ENCODE measurements around the gene TRIOBP. TPM values are rescaled to one million over a fixed set of nuclear protein-coding genes. Genes with fewer than 3 reads are reported as not detected.

The TRIOBP gene
- polyA plus RNA-seq, 1 donor (not counting 4 experiments of a cell fraction or from before 2014, with no cell fraction given), result 22.2 TPM

DNA sequence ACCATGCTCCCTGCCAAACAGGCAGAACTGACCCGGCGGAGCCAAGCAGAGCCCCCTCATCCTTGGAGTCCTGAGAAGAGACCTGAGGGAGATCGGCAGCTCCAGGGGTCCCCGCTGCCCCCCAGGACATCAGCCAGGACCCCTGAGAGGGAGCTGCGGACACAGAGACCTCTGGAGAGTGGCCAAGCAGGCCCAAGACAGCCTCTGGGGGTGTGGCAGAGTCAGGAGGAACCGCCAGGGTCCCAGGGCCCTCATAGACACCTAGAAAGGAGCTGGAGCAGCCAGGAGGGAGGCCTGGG lies 37.5 kb downstream of the TRIOBP start:
- Histone ChIP-seq H3K4me3 (ENCODE audit: control insufficient read depth in 2 of 3, extremely low read depth in 1 of 3, insufficient read depth in 2 of 3, low read depth in 1 of 3, low read length in 3 of 3) (no peak overlapping the region), H3K9me3 (ENCODE audit: control insufficient read depth, low read depth, low read length) (no peaks in the 10 kb centered on the region), H3K36me3 (ENCODE audit: control insufficient read depth in 2 of 2, extremely low read depth in 1 of 2, insufficient read depth in 2 of 2, low read length in 2 of 2) (no peaks in the 10 kb centered on the region), H3K9me1 (ENCODE audit: control insufficient read depth, extremely low read depth, insufficient read depth, low read length) (no peaks in the 10 kb centered on the region), H4K20me1 (ENCODE audit: control insufficient read depth, extremely low read depth, insufficient read depth, low read length) (no peaks in the 10 kb centered on the region), H3K4me2 (ENCODE audit: control insufficient read depth, extremely low read depth, insufficient read depth, low read depth, low read length) (no peak overlapping the region), H3K79me2 (ENCODE audit: control insufficient read depth, insufficient read depth, low read length) (no peaks in the 10 kb centered on the region), H3K27me3 (ENCODE audit: control insufficient read depth, extremely low read depth, insufficient read depth, low read length) (no peaks in the 10 kb centered on the region), H3K27ac (ENCODE audit: control insufficient read depth, insufficient read depth, low read length) (no peak overlapping the region), H3K9ac (ENCODE audit: control insufficient read depth, extremely low read depth, insufficient read depth, low read length) (no peak overlapping the region), H2AFZ (ENCODE audit: control insufficient read depth, low read length) (no peak overlapping the region), H3K4me1 (ENCODE audit: control insufficient read depth, extremely low read depth, insufficient read depth, low read length) (no peaks in the 10 kb centered on the region)
- DNase-seq (ENCODE audit: low read depth, low spot score) (no peak), FAIRE-seq (no peak)
- TF ChIP-seq, protein P1, sequence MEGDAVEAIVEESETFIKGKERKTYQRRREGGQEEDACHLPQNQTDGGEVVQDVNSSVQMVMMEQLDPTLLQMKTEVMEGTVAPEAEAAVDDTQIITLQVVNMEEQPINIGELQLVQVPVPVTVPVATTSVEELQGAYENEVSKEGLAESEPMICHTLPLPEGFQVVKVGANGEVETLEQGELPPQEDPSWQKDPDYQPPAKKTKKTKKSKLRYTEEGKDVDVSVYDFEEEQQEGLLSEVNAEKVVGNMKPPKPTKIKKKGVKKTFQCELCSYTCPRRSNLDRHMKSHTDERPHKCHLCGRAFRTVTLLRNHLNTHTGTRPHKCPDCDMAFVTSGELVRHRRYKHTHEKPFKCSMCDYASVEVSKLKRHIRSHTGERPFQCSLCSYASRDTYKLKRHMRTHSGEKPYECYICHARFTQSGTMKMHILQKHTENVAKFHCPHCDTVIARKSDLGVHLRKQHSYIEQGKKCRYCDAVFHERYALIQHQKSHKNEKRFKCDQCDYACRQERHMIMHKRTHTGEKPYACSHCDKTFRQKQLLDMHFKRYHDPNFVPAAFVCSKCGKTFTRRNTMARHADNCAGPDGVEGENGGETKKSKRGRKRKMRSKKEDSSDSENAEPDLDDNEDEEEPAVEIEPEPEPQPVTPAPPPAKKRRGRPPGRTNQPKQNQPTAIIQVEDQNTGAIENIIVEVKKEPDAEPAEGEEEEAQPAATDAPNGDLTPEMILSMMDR (optimal IDR thresholded peaks at IDR 0.05 in 1 of 3, IDR thresholded peaks at IDR 0.05 in 1 of 3, conservative IDR thresholded peaks at IDR 0.05 in 1 of 3; ENCODE audit: extremely low read depth in 1 of 3, insufficient read depth in 2 of 3, low read length in 3 of 3), result no peak
- no peak for TF ChIP-seq EZH2 (IDR thresholded peaks at IDR 0.05; ENCODE audit: low read length)
- dilution Hi-C loops (cut with MboI; ENCODE audit: extremely low pct_ligation_motif_present, low sequenced_read_pairs), result no loop called here

DNA sequence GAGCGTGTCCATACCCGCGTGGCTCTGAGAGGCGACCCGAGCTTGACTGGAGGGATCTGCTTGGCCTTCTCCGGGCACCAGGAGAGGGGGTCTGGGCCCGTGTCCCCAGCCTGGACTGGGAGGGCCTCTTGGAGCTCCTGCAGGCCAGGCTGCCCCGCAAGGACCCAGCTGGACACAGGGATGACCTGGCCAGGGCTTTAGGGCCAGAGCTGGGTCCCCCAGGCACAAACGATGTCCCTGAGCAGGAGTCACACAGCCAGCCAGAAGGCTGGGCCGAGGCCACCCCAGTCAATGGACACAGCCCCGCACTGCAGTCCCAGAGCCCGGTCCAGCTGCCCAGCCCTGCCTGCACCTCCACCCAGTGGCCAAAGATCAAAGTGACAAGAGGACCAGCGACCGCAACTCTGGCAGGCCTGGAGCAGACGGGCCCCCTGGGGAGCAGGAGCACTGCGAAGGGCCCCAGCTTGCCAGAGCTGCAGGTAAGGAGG lies 38.2 kb downstream of the TRIOBP start:
- FAIRE-seq (no peak), DNase-seq (ENCODE audit: low read depth, low spot score) (no peak)
- dilution Hi-C loops (cut with MboI; ENCODE audit: extremely low pct_ligation_motif_present, low sequenced_read_pairs), result no loop called here
- Histone ChIP-seq H3K27ac (ENCODE audit: control insufficient read depth, insufficient read depth, low read length) (no peak overlapping the region), H3K9ac (ENCODE audit: control insufficient read depth, extremely low read depth, insufficient read depth, low read length) (no peak overlapping the region), H3K79me2 (ENCODE audit: control insufficient read depth, insufficient read depth, low read length) (no peaks in the 10 kb centered on the region), H3K9me3 (ENCODE audit: control insufficient read depth, low read depth, low read length) (no peaks in the 10 kb centered on the region), H4K20me1 (ENCODE audit: control insufficient read depth, extremely low read depth, insufficient read depth, low read length) (no peaks in the 10 kb centered on the region), H3K4me2 (ENCODE audit: control insufficient read depth, extremely low read depth, insufficient read depth, low read depth, low read length) (no peak overlapping the region), H3K4me1 (ENCODE audit: control insufficient read depth, extremely low read depth, insufficient read depth, low read length) (no peaks in the 10 kb centered on the region), H2AFZ (ENCODE audit: control insufficient read depth, low read length) (no peak overlapping the region), H3K9me1 (ENCODE audit: control insufficient read depth, extremely low read depth, insufficient read depth, low read length) (no peaks in the 10 kb centered on the region), H3K4me3 (ENCODE audit: control insufficient read depth in 2 of 3, extremely low read depth in 1 of 3, insufficient read depth in 2 of 3, low read depth in 1 of 3, low read length in 3 of 3) (no peak overlapping the region), H3K36me3 (ENCODE audit: control insufficient read depth in 2 of 2, extremely low read depth in 1 of 2, insufficient read depth in 2 of 2, low read length in 2 of 2) (no peaks in the 10 kb centered on the region), H3K27me3 (ENCODE audit: control insufficient read depth, extremely low read depth, insufficient read depth, low read length) (peaks cover 5% of the 10 kb centered on the region)
- TF ChIP-seq, protein P1 (optimal IDR thresholded peaks at IDR 0.05 in 1 of 3, IDR thresholded peaks at IDR 0.05 in 1 of 3, conservative IDR thresholded peaks at IDR 0.05 in 1 of 3; ENCODE audit: extremely low read depth in 1 of 3, insufficient read depth in 2 of 3, low read length in 3 of 3), result peak in 1 of 3 experiments; percentile 22
- TF ChIP-seq EZH2 (IDR thresholded peaks at IDR 0.05; ENCODE audit: low read length), result no peak
